Loucy (cell line): ENCODE results near the gene STAT3.

ENCODE experiments used
- CTCF ChIP-seq: fragments of 200-600 bp; sonication (generic); conservative IDR thresholded peaks from 2 replicates; pipeline ENCODE4 v1.5.1; 2014; ENCODE audit warnings: mild to moderate bottlenecking, antibody characterized with exemption, low read length
- EZH2phosphoT487 ChIP-seq: fragments of 200-600 bp; IDR thresholded peaks from 2 replicates; pipeline ENCODE4 v1.6.1; 2018; ENCODE audit warnings: antibody characterized with exemption, mild to moderate bottlenecking, moderate library complexity, borderline replicate concordance

DNA sequence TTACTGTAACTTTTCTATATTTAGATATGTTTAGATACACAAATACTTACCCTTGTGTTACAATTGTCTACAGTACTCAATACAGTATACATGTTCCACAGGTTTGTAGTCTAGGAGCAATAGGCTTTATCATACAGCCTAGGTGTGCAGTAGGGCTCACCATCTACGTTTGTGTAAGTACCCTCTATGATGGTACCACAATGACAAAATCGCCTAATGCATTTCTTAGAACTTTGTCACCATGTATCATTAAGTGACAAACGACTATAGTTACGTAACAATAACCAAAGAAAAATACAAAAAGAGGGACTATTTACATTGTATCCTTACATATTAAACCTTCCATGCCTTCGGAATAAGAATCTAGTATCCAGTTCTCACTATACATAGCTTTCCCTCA, 120.0 kb downstream of the STAT3 start:
- TF ChIP-seq CTCF (no peak), EZH2phosphoT487 (no peak)
